Esophagus muscularis mucosa (tissue), 4 donors: Measurements from ENCODE around the gene ZNF618. TPM values are rescaled to one million over a fixed set of nuclear protein-coding genes. Genes with fewer than 3 reads are reported as not detected.

Experiments
- DNase-seq: peaks from one replicate; pipeline ENCODE4 v3.0.0-alpha.2; 2017; ENCODE audit errors: extremely low spot score
- H3K27ac ChIP-seq, 4 donors: fragments of 200-600 bp; sonication (generic); replicated peaks in 1 of 4; 1 replicate in 3 of 4; 2 replicates in 1 of 4; pipeline ENCODE4 v1.5.1; 2016 to 2019; ENCODE audit warnings: mild to moderate bottlenecking in 1 of 4
- H3K27me3 ChIP-seq, 4 donors: fragments of 200-600 bp; sonication (generic); one replicate each; pipeline versions ENCODE4 v1.5.1 to v1.6.0; 2016 to 2019
- H3K36me3 ChIP-seq, 4 donors: fragments of 200-600 bp; sonication (generic); one replicate each; pipeline ENCODE4 v1.5.1; 2016 to 2019
- H3K4me1 ChIP-seq, 4 donors: fragments of 200-600 bp; sonication (generic); one replicate each; pipeline ENCODE4 v1.5.1; 2016 to 2019
- H3K4me3 ChIP-seq, 4 donors: fragments of 200-600 bp; sonication (generic); 1 replicate in 2 of 4; 2 replicates in 2 of 4; pipeline ENCODE4 v1.5.1; 2016 to 2019; ENCODE audit warnings: mild to moderate bottlenecking in 4 of 4, moderate library complexity in 1 of 4
- H3K9me3 ChIP-seq, 4 donors: fragments of 200-600 bp; sonication (generic); 1 replicate in 3 of 4; 2 replicates in 1 of 4; pipeline ENCODE4 v1.5.1; 2016 to 2019
- EP300 ChIP-seq: sonication (generic); formaldehyde crosslinking; IDR thresholded peaks from one replicate; pipeline ENCODE4 v1.6.1; 2017; ENCODE audit warnings: antibody characterized with exemption
- POLR2A ChIP-seq: fragments of 450-650 bp; IDR thresholded peaks from one replicate; pipeline ENCODE4 v1.6.1; 2017; ENCODE audit warnings: antibody characterized with exemption, moderate library complexity, mild to moderate bottlenecking, low read depth
- POLR2AphosphoS5 ChIP-seq, 2 donors: sonication (generic); formaldehyde crosslinking; IDR thresholded peaks; one replicate each; pipeline ENCODE4 v1.6.1; 2017; ENCODE audit warnings: antibody characterized with exemption in 2 of 2
- WGBS: methylation state at CpG from one replicate; pipeline ENCODE4 v1.1.5; 2018; 5-methylcytosine and 5-hydroxymethylcytosine counted together
- intact Hi-C: fragments of 100-400 bp; cut with DNase I; formaldehyde crosslinking; loops from one replicate; pipeline ENCODE4 v1.15.1; 2023
- total RNA-seq, 4 donors: library from RNA; depleted of rRNA; stranded (reverse); fragments of >200 nt; gene quantifications; one replicate each; pipeline versions ENCODE4 v1.1.0 to v1.2.1, GENCODE V29; 2016
- TF ChIP-seq, protein P1 (sequence below), 3 experiments: fragments of 200-600 bp in 2 of 3; fragments of 450-650 bp in 1 of 3; sonication (generic) in 2 of 3; IDR thresholded peaks; one replicate each; pipeline ENCODE4 v1.5.1; 2017 to 2019; ENCODE audit warnings: antibody characterized with exemption in 3 of 3, mild to moderate bottlenecking in 2 of 3, moderate library complexity in 1 of 3

ZNF618 gene
- total RNA-seq, 4 donors from 2014 or later, result 1.2 to 4.5 (median 2.6) TPM

DNA sequence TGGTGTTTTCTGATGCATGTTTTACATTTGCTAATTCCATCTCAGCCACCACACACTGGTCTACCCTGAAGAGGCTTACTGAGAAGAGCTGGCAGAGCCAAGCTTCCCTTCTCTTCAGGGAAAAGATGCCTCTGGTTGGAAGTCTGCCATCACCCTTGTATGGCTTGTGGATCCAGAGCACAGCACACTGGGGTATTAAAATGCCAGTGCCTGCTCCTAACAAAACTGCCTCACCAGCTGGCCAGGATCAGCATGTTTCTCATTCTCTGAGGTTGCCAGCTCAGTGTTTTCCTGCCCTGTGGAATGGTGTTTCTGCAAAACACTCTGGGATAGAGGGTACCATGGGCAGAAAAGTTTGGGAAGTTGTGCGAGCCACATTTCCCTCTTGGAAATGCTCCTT lies 31.6 kb upstream of the ZNF618 start:
- WGBS, result 100% methylated on average over 1 of the region's 1 CpG

DNA sequence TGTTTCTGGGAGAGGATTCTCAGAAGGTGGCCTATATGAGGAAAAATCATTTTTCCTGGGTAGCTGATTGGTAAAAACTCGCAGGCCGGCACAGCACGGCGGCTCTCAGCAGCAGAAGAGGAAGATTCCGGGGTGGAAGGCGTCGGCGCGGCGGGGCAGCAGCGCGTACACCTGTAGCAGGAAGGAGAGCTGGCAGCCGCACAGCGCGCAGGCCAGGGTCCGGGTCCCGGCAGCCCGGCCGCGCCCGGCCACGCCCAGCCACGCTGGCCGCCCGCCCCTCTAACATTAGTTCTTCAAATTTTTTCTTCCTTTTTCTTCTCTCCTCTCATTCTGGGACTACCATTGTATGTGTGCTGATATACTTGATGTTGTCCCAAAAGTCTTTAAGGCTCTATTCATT lies 24.8 kb upstream of the ZNF618 start:
- peak; percentile 47 for DNase-seq
- H3K9me3 ChIP-seq, result peaks cover 0 to 27% (median 8%) of the 10 kb centered on the region in 4 donors
- no peaks in the 10 kb centered on the region for H3K36me3 ChIP-seq
- no peak overlapping the region for H3K4me3 ChIP-seq
- 82% methylated on average over 24 of the region's 25 CpGs for WGBS
- no peaks in the 10 kb centered on the region for H3K27me3 ChIP-seq
- no peaks in the 10 kb centered on the region for H3K4me1 ChIP-seq
- H3K27ac ChIP-seq, result no peak overlapping the region
- intact Hi-C loops, result no loop called here
- TF ChIP-seq, protein P1, sequence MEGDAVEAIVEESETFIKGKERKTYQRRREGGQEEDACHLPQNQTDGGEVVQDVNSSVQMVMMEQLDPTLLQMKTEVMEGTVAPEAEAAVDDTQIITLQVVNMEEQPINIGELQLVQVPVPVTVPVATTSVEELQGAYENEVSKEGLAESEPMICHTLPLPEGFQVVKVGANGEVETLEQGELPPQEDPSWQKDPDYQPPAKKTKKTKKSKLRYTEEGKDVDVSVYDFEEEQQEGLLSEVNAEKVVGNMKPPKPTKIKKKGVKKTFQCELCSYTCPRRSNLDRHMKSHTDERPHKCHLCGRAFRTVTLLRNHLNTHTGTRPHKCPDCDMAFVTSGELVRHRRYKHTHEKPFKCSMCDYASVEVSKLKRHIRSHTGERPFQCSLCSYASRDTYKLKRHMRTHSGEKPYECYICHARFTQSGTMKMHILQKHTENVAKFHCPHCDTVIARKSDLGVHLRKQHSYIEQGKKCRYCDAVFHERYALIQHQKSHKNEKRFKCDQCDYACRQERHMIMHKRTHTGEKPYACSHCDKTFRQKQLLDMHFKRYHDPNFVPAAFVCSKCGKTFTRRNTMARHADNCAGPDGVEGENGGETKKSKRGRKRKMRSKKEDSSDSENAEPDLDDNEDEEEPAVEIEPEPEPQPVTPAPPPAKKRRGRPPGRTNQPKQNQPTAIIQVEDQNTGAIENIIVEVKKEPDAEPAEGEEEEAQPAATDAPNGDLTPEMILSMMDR (IDR thresholded peaks at IDR 0.05), result no peak
- TF ChIP-seq EP300 (no peak), POLR2A (no peak), POLR2AphosphoS5 (IDR thresholded peaks at IDR 0.05) (no peak)

More for the DNA sequence above, 31.6 kb upstream of the ZNF618 start:
- DNase-seq, result no peak
- TF ChIP-seq, protein P1 (IDR thresholded peaks at IDR 0.05), result no peak
- no peak for TF ChIP-seq POLR2A
- TF ChIP-seq POLR2AphosphoS5 (IDR thresholded peaks at IDR 0.05), result no peak
- no peak for TF ChIP-seq EP300
- Histone ChIP-seq H3K27me3 (no peaks in the 10 kb centered on the region), H3K27ac (no peak overlapping the region), H3K4me1 (no peaks in the 10 kb centered on the region), H3K9me3 (peaks cover 0 to 11% (median 3%) of the 10 kb centered on the region in 4 donors), H3K4me3 (no peak overlapping the region), H3K36me3 (no peaks in the 10 kb centered on the region)
- intact Hi-C loops, result no loop called here

DNA sequence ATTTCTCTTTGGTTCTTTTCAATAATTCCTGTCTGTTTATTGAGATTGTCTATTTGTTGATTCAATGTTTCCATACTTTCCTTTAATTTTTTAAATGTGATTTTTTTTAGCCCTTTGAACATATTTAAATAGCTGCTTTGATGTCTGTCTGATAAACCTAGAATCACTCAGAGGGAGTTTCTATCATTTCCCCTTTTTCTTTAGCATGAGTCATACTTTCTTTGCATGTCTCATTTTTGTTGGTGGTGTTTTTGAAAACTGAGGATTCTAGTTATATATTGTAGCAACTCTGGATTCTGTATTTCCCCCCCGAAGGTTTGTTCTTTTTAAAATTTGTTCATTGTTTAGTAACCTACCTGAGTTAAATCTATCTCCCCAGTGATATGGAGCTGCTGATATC lies 24.2 kb upstream of the ZNF618 start:
- WGBS, result 93% methylated on average over 1 of the region's 1 CpG
- no peak for DNase-seq
- peaks cover 0 to 25% (median 8%) of the 10 kb centered on the region in 4 donors for H3K9me3 ChIP-seq
- H3K4me3 ChIP-seq, result no peak overlapping the region
- no peak overlapping the region for H3K27ac ChIP-seq
- no peaks in the 10 kb centered on the region for H3K27me3 ChIP-seq
- no peaks in the 10 kb centered on the region for H3K36me3 ChIP-seq
- H3K4me1 ChIP-seq, result no peaks in the 10 kb centered on the region
- no peak for TF ChIP-seq POLR2AphosphoS5 (IDR thresholded peaks at IDR 0.05)
- TF ChIP-seq POLR2A, result no peak
- TF ChIP-seq EP300, result no peak
- TF ChIP-seq, protein P1 (IDR thresholded peaks at IDR 0.05), result no peak
- intact Hi-C loops, result no loop called here

DNA sequence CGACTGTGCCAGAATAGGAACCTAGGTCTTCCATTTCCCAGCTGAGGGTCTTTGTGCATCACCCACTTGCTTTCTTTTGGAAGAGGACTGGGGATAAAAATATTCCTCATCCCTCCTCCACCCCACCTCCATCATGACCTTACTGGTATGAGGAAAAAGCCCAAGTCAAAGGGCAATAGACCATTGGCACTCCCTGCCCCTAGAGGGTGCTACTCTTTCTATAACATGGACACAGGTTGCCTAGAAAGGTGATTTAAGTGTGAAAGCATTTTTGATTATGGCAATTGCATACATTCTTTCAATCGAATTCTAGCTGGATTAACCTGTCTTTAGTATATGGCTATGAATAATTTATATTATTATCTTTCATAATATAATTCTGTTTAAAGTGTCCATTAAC lies 22.8 kb upstream of the ZNF618 start:
- WGBS, result 52% methylated on average over 2 of the region's 2 CpGs
- TF ChIP-seq EP300, result no peak
- TF ChIP-seq POLR2A, result no peak
- no peak for TF ChIP-seq POLR2AphosphoS5 (IDR thresholded peaks at IDR 0.05)
- TF ChIP-seq, protein P1 (IDR thresholded peaks at IDR 0.05), result peak in 1 of 3 experiments; percentile 7
- DNase-seq, result peak; percentile 34
- no peak overlapping the region for H3K27ac ChIP-seq
- intact Hi-C loops, result no loop called here
- H3K27me3 ChIP-seq, result no peaks in the 10 kb centered on the region
- H3K4me3 ChIP-seq, result no peak overlapping the region
- H3K4me1 ChIP-seq, result no peaks in the 10 kb centered on the region
- H3K9me3 ChIP-seq, result peaks cover 0 to 21% (median 8%) of the 10 kb centered on the region in 4 donors
- no peaks in the 10 kb centered on the region for H3K36me3 ChIP-seq

DNA sequence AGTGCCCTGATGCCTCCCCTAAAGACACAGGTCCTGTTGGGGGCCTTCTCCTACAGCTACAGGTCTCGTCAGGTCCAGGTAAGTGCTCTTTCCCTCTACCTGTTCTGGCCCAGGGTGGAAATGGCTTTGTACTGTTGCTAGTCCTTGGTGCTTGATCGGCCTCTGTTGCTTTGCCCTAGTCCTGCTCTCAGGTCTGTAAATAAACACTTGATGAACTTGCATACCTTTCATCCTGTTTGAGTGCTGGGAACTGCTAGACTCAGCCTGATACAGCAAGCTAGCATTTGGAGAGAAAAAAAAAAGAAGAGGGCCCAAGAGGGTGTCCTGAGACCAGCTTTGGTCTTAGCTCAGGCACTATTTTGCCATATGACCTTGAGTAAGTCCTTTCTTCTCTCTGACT lies 21.8 kb upstream of the ZNF618 start:
- H3K4me3 ChIP-seq, result no peak overlapping the region
- no peak for DNase-seq
- peaks cover 0 to 21% (median 8%) of the 10 kb centered on the region in 4 donors for H3K9me3 ChIP-seq
- intact Hi-C loops, result no loop called here
- TF ChIP-seq, protein P1 (IDR thresholded peaks at IDR 0.05), result no peak
- TF ChIP-seq POLR2AphosphoS5 (IDR thresholded peaks at IDR 0.05) (no peak), POLR2A (no peak), EP300 (no peak)
- no peaks in the 10 kb centered on the region for H3K36me3 ChIP-seq
- 60% methylated on average over 1 of the region's 2 CpGs for WGBS
- H3K27me3 ChIP-seq, result no peaks in the 10 kb centered on the region
- no peak overlapping the region for H3K27ac ChIP-seq
- no peaks in the 10 kb centered on the region for H3K4me1 ChIP-seq
